Measurements from ENCODE around the gene RASA2. TPM values are rescaled to one million over a fixed set of nuclear protein-coding genes. Genes with fewer than 3 reads are reported as not detected.

The RASA2 gene
- total and polyA plus RNA-seq, 4 donors = 1.6 to 5.4 (median 4.6) TPM

DNA sequence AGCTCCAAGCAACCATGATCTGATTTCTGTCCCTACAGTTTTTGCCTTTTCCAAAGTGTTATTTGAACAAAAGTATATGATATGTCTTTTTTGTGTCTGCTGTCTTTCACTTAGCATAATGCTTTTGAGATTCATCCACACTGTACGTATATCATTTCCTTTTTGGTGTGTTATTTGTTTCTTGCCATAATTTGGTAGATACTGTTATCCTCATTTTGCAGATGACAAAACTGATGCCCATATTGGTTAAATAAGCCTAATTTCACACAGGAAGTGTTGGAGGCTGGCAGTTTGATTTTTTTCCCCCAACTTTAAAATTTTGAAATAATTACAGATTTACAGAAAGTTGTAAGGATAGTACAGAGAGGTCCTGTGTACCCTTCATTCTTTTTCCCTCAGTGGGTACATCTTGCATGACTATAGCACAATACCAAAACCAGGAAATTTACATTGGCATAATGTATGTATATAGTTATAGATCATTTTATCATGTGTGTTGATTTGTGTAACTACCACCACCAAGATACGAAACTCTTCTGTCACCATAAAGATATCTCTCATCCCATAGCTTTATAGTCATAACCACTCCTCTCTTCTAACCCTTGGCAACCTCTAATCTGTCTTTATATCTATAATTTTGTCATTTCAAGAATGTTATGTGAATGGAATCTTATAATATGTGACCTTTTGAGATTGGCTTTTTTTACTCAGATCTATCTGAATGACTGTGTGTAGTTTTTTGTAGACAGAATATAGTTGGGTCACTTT is 55.6 kb downstream of the RASA2 start (continued):
- TF ChIP-seq ATF3 (IDR thresholded peaks at IDR 0.05) = no peak

- H3K27me3 ChIP-seq (ENCODE audit: control insufficient read depth in 4 of 4, insufficient read depth in 4 of 4, low read length in 3 of 4) = no peaks in the 10 kb centered on the region
- TF ChIP-seq SP1 (IDR thresholded peaks at IDR 0.05) (no peak), RAD21 (IDR thresholded peaks at IDR 0.05) (no peak), ATF3 (IDR thresholded peaks at IDR 0.05) (no peak), HNF4G (IDR thresholded peaks at IDR 0.05) (no peak), GABPA (IDR thresholded peaks at IDR 0.05 in 1 of 2, conservative IDR thresholded peaks at IDR 0.05 in 1 of 2) (no peak), FOXA1 (IDR thresholded peaks at IDR 0.05) (no peak), HNF4A (conservative IDR thresholded peaks at IDR 0.05) (no peak), REST (IDR thresholded peaks at IDR 0.05) (no peak), RXRA (IDR thresholded peaks at IDR 0.05) (no peak), NR2F2 (IDR thresholded peaks at IDR 0.05) (no peak), EGR1 (IDR thresholded peaks at IDR 0.05; ENCODE audit: low read depth in 2 of 2) (no peak), TAF1 (conservative IDR thresholded peaks at IDR 0.05) (no peak), FOXA2 (IDR thresholded peaks at IDR 0.05) (no peak), JUND (IDR thresholded peaks at IDR 0.05) (no peak)
- TF ChIP-seq, protein P1, sequence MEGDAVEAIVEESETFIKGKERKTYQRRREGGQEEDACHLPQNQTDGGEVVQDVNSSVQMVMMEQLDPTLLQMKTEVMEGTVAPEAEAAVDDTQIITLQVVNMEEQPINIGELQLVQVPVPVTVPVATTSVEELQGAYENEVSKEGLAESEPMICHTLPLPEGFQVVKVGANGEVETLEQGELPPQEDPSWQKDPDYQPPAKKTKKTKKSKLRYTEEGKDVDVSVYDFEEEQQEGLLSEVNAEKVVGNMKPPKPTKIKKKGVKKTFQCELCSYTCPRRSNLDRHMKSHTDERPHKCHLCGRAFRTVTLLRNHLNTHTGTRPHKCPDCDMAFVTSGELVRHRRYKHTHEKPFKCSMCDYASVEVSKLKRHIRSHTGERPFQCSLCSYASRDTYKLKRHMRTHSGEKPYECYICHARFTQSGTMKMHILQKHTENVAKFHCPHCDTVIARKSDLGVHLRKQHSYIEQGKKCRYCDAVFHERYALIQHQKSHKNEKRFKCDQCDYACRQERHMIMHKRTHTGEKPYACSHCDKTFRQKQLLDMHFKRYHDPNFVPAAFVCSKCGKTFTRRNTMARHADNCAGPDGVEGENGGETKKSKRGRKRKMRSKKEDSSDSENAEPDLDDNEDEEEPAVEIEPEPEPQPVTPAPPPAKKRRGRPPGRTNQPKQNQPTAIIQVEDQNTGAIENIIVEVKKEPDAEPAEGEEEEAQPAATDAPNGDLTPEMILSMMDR (IDR thresholded peaks at IDR 0.05; ENCODE audit: low read depth, low read length, missing input control) = no peak
- TF ChIP-seq, protein P2, sequence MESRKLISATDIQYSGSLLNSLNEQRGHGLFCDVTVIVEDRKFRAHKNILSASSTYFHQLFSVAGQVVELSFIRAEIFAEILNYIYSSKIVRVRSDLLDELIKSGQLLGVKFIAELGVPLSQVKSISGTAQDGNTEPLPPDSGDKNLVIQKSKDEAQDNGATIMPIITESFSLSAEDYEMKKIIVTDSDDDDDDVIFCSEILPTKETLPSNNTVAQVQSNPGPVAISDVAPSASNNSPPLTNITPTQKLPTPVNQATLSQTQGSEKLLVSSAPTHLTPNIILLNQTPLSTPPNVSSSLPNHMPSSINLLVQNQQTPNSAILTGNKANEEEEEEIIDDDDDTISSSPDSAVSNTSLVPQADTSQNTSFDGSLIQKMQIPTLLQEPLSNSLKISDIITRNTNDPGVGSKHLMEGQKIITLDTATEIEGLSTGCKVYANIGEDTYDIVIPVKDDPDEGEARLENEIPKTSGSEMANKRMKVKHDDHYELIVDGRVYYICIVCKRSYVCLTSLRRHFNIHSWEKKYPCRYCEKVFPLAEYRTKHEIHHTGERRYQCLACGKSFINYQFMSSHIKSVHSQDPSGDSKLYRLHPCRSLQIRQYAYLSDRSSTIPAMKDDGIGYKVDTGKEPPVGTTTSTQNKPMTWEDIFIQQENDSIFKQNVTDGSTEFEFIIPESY (IDR thresholded peaks at IDR 0.05) = no peak
- H3K36me3 ChIP-seq (ENCODE audit: control insufficient read depth in 4 of 4, insufficient read depth in 3 of 4, low read depth in 1 of 4, low read length in 3 of 4) = peaks cover 0 to 6% (median 1%) of the 10 kb centered on the region in 4 donors
- H3K9me3 ChIP-seq (ENCODE audit: control insufficient read depth in 4 of 4, low read length in 3 of 4) = no peaks in the 10 kb centered on the region
- no peak overlapping the region for H3K4me3 ChIP-seq (ENCODE audit: low read depth in 1 of 3, low read length in 3 of 3)
- H3K27ac ChIP-seq (ENCODE audit: low read depth in 1 of 2, low read length in 2 of 2) = no peak overlapping the region
- no peaks in the 10 kb centered on the region for H3K4me1 ChIP-seq (ENCODE audit: control insufficient read depth in 4 of 4, insufficient read depth in 4 of 4, low read length in 3 of 4)
- no peak overlapping the region for H3K9ac ChIP-seq (ENCODE audit: low read depth in 1 of 2, low read length in 2 of 2)
- no peak for DNase-seq (ENCODE audit: low spot score)
Observed at GRCh38 chr3:141542989-141543388, 56.2 kb downstream of the RASA2 start.
